Bronchial smooth muscle cell (primary cell): ENCODE data around the gene AKAP9. TPM values are rescaled to one million over a fixed set of nuclear protein-coding genes. Genes with fewer than 3 reads are reported as not detected.

Experiments
- total RNA-seq: library from RNA; depleted of rRNA; stranded (reverse); fragments of >200 nt; gene quantifications from 2 replicates; pipeline ENCODE4 v1.2.1, GENCODE V29; 2014

The AKAP9 gene
- 26.0 and 37.7 TPM in 2 replicates for total RNA-seq

DNA sequence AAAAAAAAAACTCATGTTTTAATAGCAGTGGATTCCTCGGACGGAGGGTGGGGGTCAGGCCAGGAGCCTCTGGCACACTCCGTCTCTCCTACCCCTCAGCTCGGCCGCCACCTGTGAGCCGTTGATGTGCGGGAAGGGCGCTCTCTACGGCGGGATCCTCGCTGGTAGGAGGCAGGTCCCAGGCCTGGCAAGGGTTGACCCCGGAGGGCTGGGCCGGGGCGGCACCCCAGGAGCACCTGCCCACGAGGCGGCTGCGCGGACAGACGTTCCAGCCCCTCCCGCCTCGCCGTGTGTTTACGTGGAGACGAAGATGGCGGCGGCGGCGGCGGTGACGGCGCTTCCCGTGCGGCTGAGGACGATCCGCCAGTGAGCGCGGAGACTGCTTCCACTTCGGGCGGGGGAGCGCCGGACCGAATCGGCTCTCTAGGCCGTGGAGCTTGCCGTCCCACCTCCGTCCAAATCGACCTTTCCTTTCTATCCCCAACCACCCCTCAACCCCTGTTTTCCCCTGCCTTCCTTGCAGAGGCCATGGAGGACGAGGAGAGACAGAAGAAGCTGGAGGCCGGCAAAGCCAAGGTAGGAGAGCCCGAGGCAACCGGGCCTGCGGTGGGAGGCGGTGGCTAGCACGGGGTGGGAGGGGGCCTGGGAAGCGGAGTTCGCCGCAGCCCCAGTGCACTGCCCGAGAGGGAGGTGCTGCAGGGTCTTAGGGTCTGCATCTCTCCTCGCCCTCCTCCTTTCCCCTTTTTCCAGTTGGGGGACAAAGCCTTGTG, at the start of gene AKAP9:
TSS of gene AKAP9 (plus strand) at position 291 of the 770 bp plus-strand sequence. CDS start at position 529, 238 bp downstream.

DNA sequence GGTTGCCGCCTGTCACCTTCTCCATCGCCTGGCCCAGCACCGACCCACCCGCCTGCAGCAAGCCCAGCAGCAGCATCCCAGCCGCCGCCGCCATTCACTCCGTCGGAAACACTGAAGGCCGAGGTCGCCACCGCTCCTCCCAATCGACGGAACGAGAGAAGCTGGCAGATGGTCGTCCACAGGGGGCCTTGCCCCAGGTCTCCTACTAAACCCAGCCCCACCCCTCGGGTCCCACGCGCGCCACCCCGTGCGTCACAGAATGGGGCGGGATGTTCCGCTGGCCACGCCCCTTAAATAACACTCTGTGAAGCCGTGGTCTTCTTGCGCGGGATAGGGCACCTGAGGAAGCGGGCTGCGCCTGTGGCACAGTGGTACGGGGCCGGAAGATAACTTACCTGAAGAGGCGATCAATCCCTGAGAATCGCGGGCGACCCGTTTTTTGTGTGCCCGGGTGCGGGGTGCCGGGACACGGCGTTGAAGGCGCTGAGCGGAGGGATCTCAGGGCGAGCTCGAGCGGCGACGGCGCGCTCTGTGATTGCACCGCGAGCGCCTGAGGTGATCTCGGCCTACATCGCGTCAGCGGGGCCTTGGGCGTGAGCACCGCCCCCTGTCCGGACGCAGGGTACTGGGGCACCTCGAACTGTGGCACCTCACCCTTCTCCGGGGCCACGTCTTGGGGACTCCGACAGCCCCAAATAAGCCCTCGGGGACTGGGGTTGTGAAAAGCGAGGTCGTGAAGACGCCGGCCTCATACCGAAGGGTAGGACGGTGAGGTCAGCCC, 193.8 kb downstream of the AKAP9 start, which contains the start of gene CYP51A1:
TSS of gene CYP51A1 (minus strand) at position 207 of the 781 bp plus-strand sequence. CDS start at position 94, 113 bp downstream.

Other genes starting within 250 kb of the AKAP9 start
- 8.5 and 8.6 TPM in 2 replicates for gene MTERF1, start 60.2 kb upstream of the AKAP9 start, total RNA-seq
- gene CYP51A1, start 193.6 kb downstream of the AKAP9 start, total RNA-seq = 111 and 154 TPM in 2 replicates
- gene LRRD1, start 238.3 kb downstream of the AKAP9 start, total RNA-seq = under 0.01 TPM in 1 of 2 replicates, not detected in the other